Measurements from ENCODE around the gene RAB1B.

The RAB1B gene

GRCh38 chr11:66292543-66293332 lies 24.3 kb downstream of the RAB1B start:
- Histone ChIP-seq H3K9me3 (ENCODE audit: insufficient read depth, low read depth, low read length) (no peaks in the 10 kb centered on the region), H3K4me2 (ENCODE audit: low read depth, low read length, poor library complexity, severe bottlenecking) (no peak overlapping the region), H3K79me2 (ENCODE audit: insufficient read depth, low read length) (peaks cover 9% of the 10 kb centered on the region), H2AFZ (ENCODE audit: low read length) (no peak overlapping the region), H3K9ac (ENCODE audit: low read depth, low read length, poor library complexity, severe bottlenecking) (no peak overlapping the region), H3K9me2 (replicated peaks; ENCODE audit: low read depth, low read length) (no peaks in the 10 kb centered on the region), H3K27me3 (ENCODE audit: insufficient read depth, low read length, poor library complexity, severe bottlenecking) (no peaks in the 10 kb centered on the region), H3F3A (ENCODE audit: low read depth) (no peaks in the 10 kb centered on the region), H3K4me1 (ENCODE audit: insufficient read depth, low read length, poor library complexity, severe bottlenecking) (peaks cover 19% of the 10 kb centered on the region), H3K4me3 (ENCODE audit: low read length, poor library complexity, severe bottlenecking) (no peak overlapping the region), H3K36me3 (ENCODE audit: insufficient read depth, low read length) (no peaks in the 10 kb centered on the region), H4K20me1 (ENCODE audit: insufficient read depth, low read length, poor library complexity, severe bottlenecking) (no peaks in the 10 kb centered on the region)
- TF ChIP-seq CTCF (conservative IDR thresholded peaks at IDR 0.05; ENCODE audit: low read length): no peak
- TF ChIP-seq EZH2phosphoT487 (IDR thresholded peaks at IDR 0.05; ENCODE audit: borderline replicate concordance): no peak

- Histone ChIP-seq H3K79me2 (ENCODE audit: insufficient read depth, low read length) (peaks cover 3% of the 10 kb centered on the region), H4K20me1 (ENCODE audit: insufficient read depth, low read length, poor library complexity, severe bottlenecking) (no peaks in the 10 kb centered on the region), H3K9me3 (ENCODE audit: insufficient read depth, low read depth, low read length) (no peaks in the 10 kb centered on the region), H2AFZ (ENCODE audit: low read length) (no peak overlapping the region), H3K9ac (ENCODE audit: low read depth, low read length, poor library complexity, severe bottlenecking) (no peak overlapping the region), H3K9me2 (replicated peaks; ENCODE audit: low read depth, low read length) (no peaks in the 10 kb centered on the region), H3F3A (ENCODE audit: low read depth) (no peaks in the 10 kb centered on the region), H3K27me3 (ENCODE audit: insufficient read depth, low read length, poor library complexity, severe bottlenecking) (no peaks in the 10 kb centered on the region), H3K36me3 (ENCODE audit: insufficient read depth, low read length) (no peaks in the 10 kb centered on the region), H3K4me3 (ENCODE audit: low read length, poor library complexity, severe bottlenecking) (no peak overlapping the region), H3K4me1 (ENCODE audit: insufficient read depth, low read length, poor library complexity, severe bottlenecking) (peaks cover 12% of the 10 kb centered on the region), H3K4me2 (ENCODE audit: low read depth, low read length, poor library complexity, severe bottlenecking) (no peak overlapping the region)
- TF ChIP-seq EZH2phosphoT487 (IDR thresholded peaks at IDR 0.05; ENCODE audit: borderline replicate concordance) (no peak), CTCF (conservative IDR thresholded peaks at IDR 0.05; ENCODE audit: low read length) (no peak)
Observed at GRCh38 chr11:66293352-66293751, 24.9 kb downstream of the RAB1B start.

DNA sequence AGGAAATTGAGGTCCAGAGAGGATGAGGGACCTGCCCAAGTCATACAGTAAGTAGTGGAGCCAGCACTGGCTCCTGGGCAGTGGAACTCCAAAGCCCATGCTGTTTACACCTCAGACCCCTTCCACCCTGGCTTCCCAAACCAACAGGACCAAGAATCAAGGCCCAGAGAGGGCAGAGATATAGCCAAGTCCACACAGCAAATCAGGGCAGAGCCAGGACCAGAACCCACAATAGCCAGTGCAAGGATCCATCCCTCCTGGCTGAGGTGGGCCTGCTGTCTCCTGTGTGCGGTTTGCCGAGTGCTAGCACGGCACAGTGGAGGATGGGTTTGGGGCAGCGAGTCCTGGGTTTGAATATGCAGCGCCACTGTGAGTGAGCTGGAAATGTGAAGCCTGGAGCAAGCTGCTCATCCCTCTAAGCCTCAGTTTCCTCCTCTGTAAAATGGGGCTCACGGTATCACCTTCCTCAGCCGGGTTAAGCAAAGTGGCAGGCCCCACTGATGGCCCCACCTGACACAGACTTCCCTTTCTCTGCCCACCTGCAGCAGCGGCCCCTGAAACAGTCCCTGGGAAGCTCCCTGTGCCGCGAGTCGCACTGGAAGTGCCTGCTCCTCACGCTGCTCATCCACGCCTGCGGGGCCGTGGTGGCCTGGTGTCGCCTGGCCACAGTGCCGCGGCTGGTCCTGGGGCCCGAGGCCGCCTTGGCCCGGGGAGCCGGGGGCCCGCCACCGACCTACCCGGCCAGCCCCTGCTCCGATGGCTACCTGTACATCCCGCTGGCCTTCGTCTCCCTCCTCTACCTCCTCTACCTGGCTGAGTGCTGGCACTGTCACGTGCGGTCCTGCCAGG lies 25.6 kb downstream of the RAB1B start:
- H3K27me3 ChIP-seq (ENCODE audit: insufficient read depth, low read length, poor library complexity, severe bottlenecking): no peaks in the 10 kb centered on the region
- H2AFZ ChIP-seq (ENCODE audit: low read length): no peak overlapping the region
- TF ChIP-seq CTCF (conservative IDR thresholded peaks at IDR 0.05; ENCODE audit: low read length) (no peak), EZH2phosphoT487 (IDR thresholded peaks at IDR 0.05; ENCODE audit: borderline replicate concordance) (no peak)

More for the DNA sequence above, 25.6 kb downstream of the RAB1B start:
- Histone ChIP-seq H3K9me3 (ENCODE audit: insufficient read depth, low read depth, low read length) (no peaks in the 10 kb centered on the region), H3K9ac (ENCODE audit: low read depth, low read length, poor library complexity, severe bottlenecking) (no peak overlapping the region), H3K4me2 (ENCODE audit: low read depth, low read length, poor library complexity, severe bottlenecking) (no peak overlapping the region), H3K9me2 (replicated peaks; ENCODE audit: low read depth, low read length) (no peaks in the 10 kb centered on the region), H3K4me3 (ENCODE audit: low read length, poor library complexity, severe bottlenecking) (no peak overlapping the region), H3K4me1 (ENCODE audit: insufficient read depth, low read length, poor library complexity, severe bottlenecking) (peaks cover 11% of the 10 kb centered on the region), H4K20me1 (ENCODE audit: insufficient read depth, low read length, poor library complexity, severe bottlenecking) (no peaks in the 10 kb centered on the region), H3F3A (ENCODE audit: low read depth) (no peaks in the 10 kb centered on the region), H3K79me2 (ENCODE audit: insufficient read depth, low read length) (no peaks in the 10 kb centered on the region), H3K36me3 (ENCODE audit: insufficient read depth, low read length) (no peaks in the 10 kb centered on the region)

All from Loucy (cell line).